Effector memory CD4-positive, alpha-beta T cell (primary cell): ENCODE measurements around the gene CPSF4L.
A peak's percentile ranks its signal among the peaks of the same experiment; 100 is the strongest.

Experiments used
- DNase-seq, 3 donors: peaks; one replicate each; pipeline ENCODE4 v3.0.0-alpha.2; 2020
- H3K27ac ChIP-seq: 2 replicates; pipeline ENCODE4 v1.7.0; 2013; ENCODE audit warnings: mild to moderate bottlenecking, low read length, moderate library complexity; ENCODE audit not compliant: insufficient read depth, poor library complexity, severe bottlenecking
- H3K27me3 ChIP-seq: replicated peaks from 2 replicates; pipeline ENCODE4 v1.7.0; 2013; ENCODE audit warnings: mild to moderate bottlenecking, low read length; ENCODE audit not compliant: insufficient read depth, control insufficient read depth, poor library complexity, severe bottlenecking
- H3K36me3 ChIP-seq: 2 replicates; pipeline ENCODE4 v1.7.0; 2013; ENCODE audit warnings: mild to moderate bottlenecking, low read length, moderate library complexity; ENCODE audit not compliant: control insufficient read depth, insufficient read depth
- H3K4me1 ChIP-seq: 2 replicates; pipeline ENCODE4 v1.7.0; 2013; ENCODE audit warnings: low read length, mild to moderate bottlenecking; ENCODE audit not compliant: control insufficient read depth, insufficient read depth, poor library complexity, severe bottlenecking
- H3K4me3 ChIP-seq: 2 replicates; pipeline ENCODE4 v1.7.0; 2013; ENCODE audit warnings: low read length, low read depth, mild to moderate bottlenecking; ENCODE audit not compliant: insufficient read depth, poor library complexity, severe bottlenecking
- H3K9me3 ChIP-seq: 2 replicates; pipeline ENCODE4 v1.7.0; 2013; ENCODE audit warnings: mild to moderate bottlenecking, low read length, moderate library complexity; ENCODE audit not compliant: control insufficient read depth

Gene CPSF4L

DNA sequence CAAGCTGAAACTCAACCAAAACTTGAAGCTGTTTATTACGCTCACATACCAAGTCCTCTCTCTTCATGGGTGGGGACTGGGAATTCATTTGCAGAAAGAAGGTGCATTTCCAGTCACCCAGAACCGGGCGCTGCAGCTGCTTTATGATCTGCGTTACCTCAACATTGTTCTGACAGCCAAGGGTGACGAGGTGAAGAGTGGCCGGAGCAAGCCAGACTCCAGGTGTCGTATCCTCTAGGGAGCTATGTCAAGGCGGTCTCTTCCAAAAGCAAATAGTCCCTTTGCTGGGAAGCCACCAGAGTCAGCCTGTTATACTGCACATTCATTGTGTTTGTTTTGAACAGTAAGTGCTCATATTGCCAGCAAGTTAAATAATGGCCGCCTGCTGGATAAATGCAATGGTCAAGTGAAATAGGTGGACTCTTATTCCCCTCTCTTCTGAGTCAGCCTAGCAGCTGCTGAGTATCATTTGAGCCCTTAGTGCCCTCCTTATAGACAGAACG lies 56.2 kb downstream of the CPSF4L start:
- Histone ChIP-seq H3K4me1 (peaks cover 11% of the 10 kb centered on the region), H3K27ac (no peak overlapping the region), H3K9me3 (no peaks in the 10 kb centered on the region), H3K27me3 (no peaks in the 10 kb centered on the region), H3K36me3 (peaks cover 69% of the 10 kb centered on the region), H3K4me3 (no peak overlapping the region)
- no peak for DNase-seq

DNA sequence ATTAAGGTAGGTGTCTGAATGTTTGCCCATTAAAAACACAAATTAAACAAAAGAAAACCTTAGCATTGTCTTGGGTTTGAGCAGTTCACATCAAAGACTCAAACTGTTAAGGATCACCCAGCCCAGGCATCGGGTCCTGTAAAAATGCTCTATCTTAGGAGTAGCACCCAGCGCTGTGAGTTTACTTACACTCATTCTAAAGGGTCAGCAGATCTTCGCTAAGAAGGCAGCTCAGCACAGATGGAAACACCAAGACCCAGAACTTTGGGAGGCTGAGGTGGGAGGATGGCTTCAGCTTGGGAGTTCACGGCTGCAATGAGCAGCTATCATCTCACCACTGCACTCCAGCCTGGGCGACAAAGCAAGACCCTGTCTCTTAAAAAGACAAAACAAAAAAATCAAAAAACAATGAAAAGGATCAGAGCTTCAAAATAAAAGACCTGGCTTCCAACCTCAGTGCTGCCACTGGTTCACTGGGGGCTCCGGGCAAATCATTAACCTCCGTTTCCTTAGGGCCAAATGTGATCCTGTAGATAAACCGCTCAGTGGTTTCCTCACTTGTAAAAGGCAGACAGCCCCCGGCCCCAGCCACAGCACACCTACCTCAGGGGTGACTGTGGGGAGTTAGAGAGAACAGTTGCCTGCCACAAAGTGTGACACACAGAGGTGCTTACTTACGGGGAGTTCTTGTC lies 57.7 kb downstream of the CPSF4L start:
- Histone ChIP-seq H3K9me3 (no peaks in the 10 kb centered on the region), H3K27ac (no peak overlapping the region), H3K36me3 (peaks cover 70% of the 10 kb centered on the region), H3K4me3 (no peak overlapping the region), H3K27me3 (no peaks in the 10 kb centered on the region), H3K4me1 (peaks cover 11% of the 10 kb centered on the region)
- peak in 1 of 3 donors; percentile 41 for DNase-seq

DNA sequence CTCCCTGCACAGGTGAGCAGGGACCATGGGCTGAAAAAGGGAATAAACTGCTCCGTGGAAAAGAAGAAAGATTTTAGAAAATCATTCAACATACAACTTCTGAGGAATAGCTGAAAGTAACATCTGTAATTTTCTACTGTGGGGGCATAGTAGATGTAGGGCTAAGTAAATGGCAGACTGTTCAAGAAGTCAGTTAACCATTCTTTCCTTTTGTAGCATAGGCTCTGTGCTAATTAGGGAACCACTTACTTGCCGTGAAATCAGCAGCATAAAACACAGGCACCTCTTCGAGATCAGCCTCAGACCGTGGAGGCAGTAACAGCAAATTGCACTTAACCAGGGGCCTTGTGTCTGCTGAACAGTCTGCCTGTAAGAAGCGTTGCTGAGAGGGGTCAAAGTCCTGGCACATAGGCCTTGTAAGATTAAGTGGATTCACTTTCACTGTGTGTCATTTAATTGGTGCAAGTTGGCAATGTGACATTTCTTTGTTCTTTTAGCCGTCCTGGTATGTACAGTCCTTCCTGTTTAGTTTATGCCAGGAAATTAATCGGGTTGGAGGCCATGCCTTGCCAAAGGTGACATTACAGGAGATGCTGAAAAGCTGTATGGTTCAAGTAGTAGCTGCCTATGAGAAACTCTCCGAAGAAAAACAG lies 58.4 kb downstream of the CPSF4L start:
- Histone ChIP-seq H3K27me3 (no peaks in the 10 kb centered on the region), H3K27ac (peak overlapping the region; percentile 9), H3K9me3 (no peaks in the 10 kb centered on the region), H3K4me1 (peaks cover 11% of the 10 kb centered on the region), H3K4me3 (no peak overlapping the region), H3K36me3 (peaks cover 70% of the 10 kb centered on the region)
- no peak for DNase-seq

DNA sequence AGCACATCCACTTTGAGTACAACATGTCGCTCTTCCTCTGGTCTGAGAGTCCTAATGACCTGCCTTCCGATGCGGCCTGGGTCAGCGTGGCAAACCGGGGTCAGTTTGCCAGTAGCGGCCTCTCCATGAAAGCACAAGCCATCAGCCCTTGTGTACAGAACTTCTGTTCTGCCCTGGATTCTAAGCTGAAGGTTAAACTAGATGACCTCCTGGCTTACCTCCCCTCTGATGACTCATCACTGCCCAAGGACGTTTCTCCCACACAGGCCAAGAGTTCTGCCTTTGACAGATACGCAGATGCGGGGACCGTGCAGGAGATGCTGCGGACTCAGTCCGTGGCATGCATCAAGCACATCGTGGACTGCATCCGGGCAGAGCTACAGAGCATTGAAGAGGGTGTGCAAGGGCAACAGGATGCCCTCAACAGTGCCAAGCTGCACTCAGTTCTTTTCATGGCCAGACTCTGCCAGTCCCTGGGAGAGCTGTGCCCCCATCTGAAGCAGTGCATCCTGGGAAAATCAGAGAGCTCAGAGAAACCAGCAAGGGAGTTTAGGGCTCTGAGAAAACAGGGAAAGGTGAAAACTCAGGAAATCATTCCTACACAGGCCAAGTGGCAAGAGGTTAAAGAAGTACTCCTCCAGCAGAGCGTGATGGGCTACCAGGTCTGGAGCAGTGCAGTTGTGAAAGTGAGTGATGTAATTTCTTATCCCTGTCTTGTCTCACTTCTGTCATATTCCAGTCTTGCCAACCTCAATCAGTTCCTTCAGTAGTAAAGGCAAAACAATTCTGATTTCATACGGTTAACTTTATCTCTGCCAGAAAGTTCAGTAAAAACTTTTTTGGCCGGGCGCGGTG lies 60.2 kb downstream of the CPSF4L start:
- Histone ChIP-seq H3K27ac (no peak overlapping the region), H3K27me3 (no peaks in the 10 kb centered on the region), H3K4me1 (peaks cover 11% of the 10 kb centered on the region), H3K4me3 (no peak overlapping the region), H3K36me3 (peaks cover 72% of the 10 kb centered on the region), H3K9me3 (no peaks in the 10 kb centered on the region)
- no peak for DNase-seq

DNA sequence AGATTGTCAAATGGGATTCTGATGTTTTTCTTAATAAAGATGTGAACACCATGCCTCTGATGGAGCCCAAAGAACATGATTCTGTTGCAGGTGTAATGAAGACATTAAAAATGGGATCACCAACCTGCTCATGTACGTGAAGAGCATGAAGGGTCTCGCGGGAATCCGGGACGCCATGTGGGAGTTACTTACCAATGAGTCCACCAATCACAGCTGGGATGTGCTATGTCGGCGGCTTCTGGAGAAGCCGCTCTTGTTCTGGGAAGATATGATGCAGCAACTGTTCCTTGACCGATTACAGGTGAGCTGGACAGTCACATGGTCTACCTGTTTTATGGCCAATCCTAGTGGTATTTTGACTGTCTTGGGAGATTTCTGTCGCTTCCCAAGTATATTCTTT lies 61.2 kb downstream of the CPSF4L start:
- peaks cover 65% of the 10 kb centered on the region for H3K36me3 ChIP-seq
- no peaks in the 10 kb centered on the region for H3K9me3 ChIP-seq
- H3K4me1 ChIP-seq: peaks cover 11% of the 10 kb centered on the region
- no peak overlapping the region for H3K27ac ChIP-seq
- DNase-seq: no peak
- H3K27me3 ChIP-seq: no peaks in the 10 kb centered on the region
- H3K4me3 ChIP-seq: no peak overlapping the region

DNA sequence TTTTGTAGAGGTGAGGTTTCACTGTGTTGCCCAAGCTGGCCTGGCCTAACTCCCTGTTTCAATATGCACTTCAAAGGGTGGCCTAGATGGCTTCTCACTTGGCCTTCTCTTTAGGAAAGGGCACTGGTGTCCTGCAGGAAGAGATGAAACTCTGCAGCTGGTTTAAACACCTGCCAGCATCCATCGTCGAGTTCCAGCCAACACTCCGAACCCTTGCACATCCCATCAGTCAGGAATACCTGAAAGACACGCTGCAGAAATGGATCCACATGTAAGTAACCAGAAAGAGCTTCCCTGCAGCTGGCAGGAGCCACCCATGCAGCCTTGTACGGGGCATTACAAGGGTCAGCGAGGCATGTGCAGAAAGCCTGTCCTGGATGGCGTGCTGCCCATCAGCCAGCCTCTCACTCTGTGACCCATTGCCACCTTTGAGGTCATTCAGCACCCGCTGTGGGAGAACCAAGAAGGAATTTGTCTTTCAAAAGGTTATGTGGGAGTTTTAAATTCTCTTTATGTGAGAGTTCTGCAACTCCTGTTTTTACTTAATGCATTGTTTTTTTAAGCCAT lies 61.8 kb downstream of the CPSF4L start:
- Histone ChIP-seq H3K27ac (no peak overlapping the region), H3K36me3 (peaks cover 60% of the 10 kb centered on the region)

DNA sequence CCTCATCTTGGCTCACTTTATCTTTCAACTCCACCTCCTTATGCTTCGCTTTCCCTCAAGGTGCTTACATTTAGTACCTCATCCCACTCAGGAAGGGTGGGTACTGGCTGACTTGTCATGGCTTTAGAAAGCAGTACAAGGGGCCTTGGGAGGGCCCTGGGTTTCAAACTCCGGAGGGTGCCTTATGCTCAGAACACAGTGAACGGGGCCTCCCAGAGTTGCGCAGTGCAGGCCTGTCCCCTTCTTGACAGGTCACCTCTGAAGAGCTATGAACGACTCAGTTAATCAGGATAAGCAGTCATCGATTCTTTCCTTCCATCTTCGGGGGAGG lies 62.8 kb downstream of the CPSF4L start:
- Histone ChIP-seq H3K27ac (no peak overlapping the region), H3K4me3 (no peak overlapping the region), H3K36me3 (peaks cover 57% of the 10 kb centered on the region), H3K27me3 (no peaks in the 10 kb centered on the region), H3K4me1 (peaks cover 11% of the 10 kb centered on the region), H3K9me3 (no peaks in the 10 kb centered on the region)
- no peak for DNase-seq

More for the DNA sequence above, 61.8 kb downstream of the CPSF4L start:
- H3K4me3 ChIP-seq: no peak overlapping the region
- no peaks in the 10 kb centered on the region for H3K27me3 ChIP-seq
- DNase-seq: no peak
- H3K4me1 ChIP-seq: peaks cover 11% of the 10 kb centered on the region
- H3K9me3 ChIP-seq: no peaks in the 10 kb centered on the region
